SU-DHL-6 (cell line): ENCODE data around the gene PLXNA2.

Source experiments
- EZH2phosphoT487 ChIP-seq: fragments of 200-600 bp; sonication (generic), shearing (Covaris generic); conservative IDR thresholded peaks from 2 replicates; pipeline ENCODE4 v1.6.1; 2018; ENCODE audit warnings: mild to moderate bottlenecking, antibody characterized with exemption, low read length, moderate library complexity, mixed read lengths
- TF ChIP-seq, protein P1 (sequence below): fragments of 200-600 bp; sonication (generic); IDR thresholded peaks from one replicate; pipeline ENCODE4 v1.5.1; 2017; ENCODE audit warnings: antibody characterized with exemption, mild to moderate bottlenecking, low read length, moderate library complexity; ENCODE audit not compliant: insufficient read depth, poor library complexity, severe bottlenecking

DNA sequence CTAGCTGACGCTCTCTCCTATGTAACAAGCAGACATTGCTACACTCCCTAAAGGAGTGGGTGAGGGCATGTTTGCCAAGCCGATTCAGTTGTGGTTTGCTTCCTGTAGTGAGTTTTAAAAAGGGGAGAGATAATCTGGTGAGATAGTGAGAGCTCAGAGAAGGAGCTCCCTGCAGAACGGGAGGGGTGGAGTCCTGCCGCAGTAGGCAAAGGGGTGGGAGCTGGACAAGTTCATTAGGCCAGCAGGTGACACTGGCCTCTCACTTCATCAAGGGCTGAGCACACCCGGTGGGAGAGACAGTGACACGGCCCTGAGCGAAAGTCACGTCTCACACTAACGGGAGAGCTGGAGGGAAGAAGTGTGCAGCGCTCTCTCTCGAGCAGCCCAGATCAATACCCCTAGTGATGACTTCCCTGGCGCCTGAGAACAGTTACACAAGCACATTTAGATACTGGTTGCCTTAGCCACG is 189.2 kb downstream of the PLXNA2 start:
- TF ChIP-seq, protein P1, sequence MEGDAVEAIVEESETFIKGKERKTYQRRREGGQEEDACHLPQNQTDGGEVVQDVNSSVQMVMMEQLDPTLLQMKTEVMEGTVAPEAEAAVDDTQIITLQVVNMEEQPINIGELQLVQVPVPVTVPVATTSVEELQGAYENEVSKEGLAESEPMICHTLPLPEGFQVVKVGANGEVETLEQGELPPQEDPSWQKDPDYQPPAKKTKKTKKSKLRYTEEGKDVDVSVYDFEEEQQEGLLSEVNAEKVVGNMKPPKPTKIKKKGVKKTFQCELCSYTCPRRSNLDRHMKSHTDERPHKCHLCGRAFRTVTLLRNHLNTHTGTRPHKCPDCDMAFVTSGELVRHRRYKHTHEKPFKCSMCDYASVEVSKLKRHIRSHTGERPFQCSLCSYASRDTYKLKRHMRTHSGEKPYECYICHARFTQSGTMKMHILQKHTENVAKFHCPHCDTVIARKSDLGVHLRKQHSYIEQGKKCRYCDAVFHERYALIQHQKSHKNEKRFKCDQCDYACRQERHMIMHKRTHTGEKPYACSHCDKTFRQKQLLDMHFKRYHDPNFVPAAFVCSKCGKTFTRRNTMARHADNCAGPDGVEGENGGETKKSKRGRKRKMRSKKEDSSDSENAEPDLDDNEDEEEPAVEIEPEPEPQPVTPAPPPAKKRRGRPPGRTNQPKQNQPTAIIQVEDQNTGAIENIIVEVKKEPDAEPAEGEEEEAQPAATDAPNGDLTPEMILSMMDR: no peak
- TF ChIP-seq EZH2phosphoT487: no peak
